PFSK-1 (cell line): ENCODE data around the gene TOP1.

Source experiments
- POLR2AphosphoS5 ChIP-seq: IDR thresholded peaks from 2 replicates; pipeline ENCODE4 v1.6.1; 2012; ENCODE audit warnings: low read depth, mild to moderate bottlenecking, control low read depth, low read length, moderate library complexity
- REST ChIP-seq, 2 experiments: IDR thresholded peaks; 2 replicates each; pipeline versions ENCODE4 v1.6.1 to v1.8.0; 2011 to 2012; ENCODE audit warnings: low read depth in 2 of 2, low read length in 2 of 2, control low read depth in 1 of 2, inconsistent platforms in 1 of 2, mild to moderate bottlenecking in 1 of 2, moderate library complexity in 1 of 2; ENCODE audit not compliant: insufficient read depth in 1 of 2
- SIN3A ChIP-seq: IDR thresholded peaks from 2 replicates; pipeline ENCODE4 v1.6.1; 2012; ENCODE audit warnings: mild to moderate bottlenecking, low read length, moderate library complexity, borderline replicate concordance; ENCODE audit not compliant: insufficient read depth
- TAF1 ChIP-seq: IDR thresholded peaks from 2 replicates; pipeline ENCODE4 v1.6.1; 2012; ENCODE audit warnings: low read length, control low read depth, borderline replicate concordance; ENCODE audit not compliant: insufficient read depth

DNA sequence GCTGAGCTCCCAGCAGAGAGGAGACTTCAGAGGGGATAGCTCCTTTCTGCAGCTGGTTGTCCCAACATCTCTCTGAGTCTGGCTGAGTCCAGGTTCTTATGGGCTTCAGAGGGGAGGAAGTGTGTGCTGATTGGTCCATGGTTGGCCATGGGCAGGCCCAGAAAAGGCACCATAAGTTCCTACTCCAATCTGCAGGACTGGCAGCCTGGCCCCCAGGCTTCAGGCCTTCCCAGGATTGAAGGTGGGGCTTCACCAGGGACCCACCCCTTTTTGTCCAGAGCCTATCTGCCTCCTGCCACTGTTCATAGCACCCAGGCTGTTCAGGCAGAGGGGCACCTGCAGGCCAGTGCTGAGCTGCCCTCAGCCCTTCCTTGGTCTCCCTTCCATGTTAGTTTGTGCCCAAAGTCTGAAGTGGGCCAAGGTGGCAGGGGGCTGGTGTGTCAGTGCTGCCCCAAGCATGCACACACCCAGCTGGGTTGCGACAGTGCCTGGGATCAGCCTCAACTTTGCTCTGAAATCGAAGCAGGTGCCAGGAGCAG lies 21.6 kb upstream of the TOP1 start:
- TF ChIP-seq POLR2AphosphoS5 (no peak), TAF1 (no peak), REST (IDR thresholded peaks at IDR 0.05; ENCODE audit: insufficient read depth in 1 of 2, low read depth in 2 of 2, low read length in 2 of 2) (no peak), SIN3A (no peak)
